CD14-positive monocyte (primary cell): ENCODE data around the gene MTG2. TPM values are rescaled to one million over a fixed set of nuclear protein-coding genes. Genes with fewer than 3 reads are reported as not detected.

Experiments
- DNase-seq, 3 donors: peaks; one replicate each; pipeline ENCODE4 v3.0.0-alpha.2; 2011 to 2022
- H2AFZ ChIP-seq: 2 replicates; pipeline ENCODE4 v1.6.0; 2012; ENCODE audit warnings: mild to moderate bottlenecking, low read depth, low read length, inconsistent platforms; ENCODE audit not compliant: insufficient read depth, poor library complexity, severe bottlenecking
- H3K27ac ChIP-seq, 2 donors: 1 replicate in 1 of 2; 2 replicates in 1 of 2; pipeline ENCODE4 v1.5.1; 2012 to 2013; ENCODE audit warnings: low read length in 2 of 2, control low read depth in 1 of 2, inconsistent platforms in 1 of 2, low read depth in 1 of 2, mild to moderate bottlenecking in 1 of 2
- H3K27me3 ChIP-seq, 2 donors: one replicate each; pipeline versions ENCODE4 v1.6.0 to v1.6.1; 2011 to 2013; ENCODE audit warnings: low read length in 2 of 2; ENCODE audit not compliant: control insufficient read depth in 2 of 2, insufficient read depth in 2 of 2
- H3K36me3 ChIP-seq, 2 donors: replicated peaks in 1 of 2; 1 replicate in 1 of 2; 2 replicates in 1 of 2; pipeline versions ENCODE4 v1.5.1 to v1.6.1; 2012 to 2013; ENCODE audit warnings: low read length in 2 of 2, control low read depth in 1 of 2, inconsistent platforms in 1 of 2, mild to moderate bottlenecking in 1 of 2; ENCODE audit not compliant: insufficient read depth in 2 of 2, control insufficient read depth in 1 of 2
- H3K4me1 ChIP-seq, 2 donors: 1 replicate in 1 of 2; 2 replicates in 1 of 2; pipeline versions ENCODE4 v1.5.1 to v1.6.1; 2012 to 2013; ENCODE audit warnings: low read length in 2 of 2, control low read depth in 1 of 2, inconsistent platforms in 1 of 2, mild to moderate bottlenecking in 1 of 2, moderate library complexity in 1 of 2; ENCODE audit not compliant: insufficient read depth in 2 of 2, control insufficient read depth in 1 of 2
- H3K4me2 ChIP-seq: replicated peaks from 2 replicates; pipeline ENCODE3; 2012; ENCODE audit warnings: low read length, moderate library complexity, mild to moderate bottlenecking; ENCODE audit not compliant: poor library complexity, severe bottlenecking; ENCODE audit errors: extremely low read depth
- H3K4me3 ChIP-seq, 3 experiments: fragments of 200-600 bp in 1 of 3; sonication (generic) in 1 of 3; replicated peaks in 1 of 3; 1 replicate in 2 of 3; 2 replicates in 1 of 3; pipeline ENCODE4 v1.5.1; 2011 to 2013; ENCODE audit warnings: low read length in 3 of 3, mild to moderate bottlenecking in 3 of 3, control low read depth in 2 of 3, low read depth in 2 of 3, inconsistent platforms in 1 of 3, moderate library complexity in 1 of 3
- H3K79me2 ChIP-seq: 2 replicates; pipeline ENCODE4 v1.6.0; 2012; ENCODE audit warnings: mild to moderate bottlenecking, control low read depth, inconsistent platforms, low read length, moderate library complexity; ENCODE audit not compliant: insufficient read depth
- H3K9ac ChIP-seq: 2 replicates; pipeline ENCODE4 v1.6.0; 2017; ENCODE audit warnings: low read length, mild to moderate bottlenecking; ENCODE audit not compliant: insufficient read depth, poor library complexity, severe bottlenecking
- H3K9me3 ChIP-seq, 2 donors: replicated peaks in 1 of 2; 1 replicate in 1 of 2; 2 replicates in 1 of 2; pipeline versions ENCODE4 v1.5.1 to v1.6.1; 2012 to 2013; ENCODE audit warnings: low read length in 2 of 2, control low read depth in 1 of 2; ENCODE audit not compliant: control insufficient read depth in 1 of 2, insufficient read depth in 1 of 2
- H4K20me1 ChIP-seq: 2 replicates; pipeline ENCODE4 v1.6.0; 2012; ENCODE audit warnings: mild to moderate bottlenecking, low read length, control low read depth, moderate library complexity; ENCODE audit not compliant: insufficient read depth
- H3K27ac Mint-ChIP-seq, 7 donors: one replicate each; pipeline ENCODE4 v1.8.0; 2020; ENCODE audit warnings: mild to moderate bottlenecking in 7 of 7, mixed read lengths in 7 of 7, moderate library complexity in 6 of 7, inconsistent platforms in 2 of 7
- H3K27me3 Mint-ChIP-seq, 3 donors: one replicate each; pipeline ENCODE4 v1.8.0; 2021 to 2022; ENCODE audit warnings: low read depth in 3 of 3, mild to moderate bottlenecking in 3 of 3, mixed read lengths in 3 of 3, moderate library complexity in 3 of 3, inconsistent platforms in 1 of 3
- H3K36me3 Mint-ChIP-seq, 2 donors: one replicate each; pipeline ENCODE4 v1.8.0; 2020; ENCODE audit warnings: mixed read lengths in 2 of 2, inconsistent platforms in 1 of 2, mild to moderate bottlenecking in 1 of 2
- H3K4me1 Mint-ChIP-seq: one replicate; pipeline ENCODE4 v1.8.0; 2020; ENCODE audit warnings: mild to moderate bottlenecking, mixed read lengths
- H3K4me3 Mint-ChIP-seq, 2 donors: one replicate each; pipeline ENCODE4 v1.8.0; 2020; ENCODE audit warnings: mild to moderate bottlenecking in 2 of 2, mixed read lengths in 2 of 2, moderate library complexity in 1 of 2
- H3K9me3 Mint-ChIP-seq, 7 donors: one replicate each; pipeline ENCODE4 v1.8.0; 2020 to 2022; ENCODE audit warnings: mixed read lengths in 7 of 7, mild to moderate bottlenecking in 6 of 7, moderate library complexity in 6 of 7, inconsistent platforms in 2 of 7
- CTCF ChIP-seq: fragments of 200-600 bp; IDR thresholded peaks from one replicate; pipeline ENCODE4 v1.8.0; 2022; ENCODE audit warnings: antibody characterized with exemption, mild to moderate bottlenecking
- WGBS: methylation state at CpG from one replicate; pipeline ENCODE4 v1.1.5; 2013; ENCODE audit warnings: missing lambda C conversion rate; ENCODE audit not compliant: insufficient coverage; 5-methylcytosine and 5-hydroxymethylcytosine counted together
- intact Hi-C, 2 donors: fragments of 100-400 bp; cut with micrococcal nuclease; formaldehyde crosslinking; loops; one replicate each; pipeline versions ENCODE4 v1.15.0 to v1.15.1; 2023
- polyA plus RNA-seq, 3 donors: library from polyadenylated mRNA; depleted of rRNA in 1 of 3; unstranded in 2 of 3; stranded (reverse) in 1 of 3; fragments of 300-500 nt in 2 of 3; fragments of >200 nt in 1 of 3; fragmentation: Illumina TruSeq in 2 of 3; gene quantifications; 1 replicate in 2 of 3; 2 replicates in 1 of 3; pipeline ENCODE4 v1.2.3, GENCODE V29; 2012 to 2021

MTG2 gene
- polyA plus RNA-seq, 3 donors, result 10.8 to 16.1 (median 14.9) TPM

DNA sequence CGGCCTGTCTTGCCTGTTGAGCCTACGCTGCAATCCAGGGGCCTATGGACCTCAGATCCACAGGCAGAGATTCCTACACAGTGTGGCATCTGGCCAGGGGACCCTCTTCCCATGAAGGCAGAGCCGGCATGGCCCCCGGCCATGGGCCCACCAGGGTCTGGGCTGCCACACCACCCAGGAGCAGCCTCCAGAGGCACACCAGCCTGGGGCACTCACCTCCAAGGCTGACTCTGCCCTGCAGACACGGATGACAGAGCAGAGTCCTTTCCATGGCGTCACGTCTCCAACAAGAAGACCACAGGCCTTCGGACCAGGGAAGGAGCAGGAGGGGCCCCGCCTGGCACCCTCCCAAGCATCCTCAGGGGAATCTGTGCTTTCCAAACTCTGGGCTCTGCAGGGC, 40.7 kb downstream of the MTG2 start:
- Histone ChIP-seq H3K27ac (no peak overlapping the region), H3K9ac (no peak overlapping the region), H3K4me2 (no peak overlapping the region), H3K4me1 (no peaks in the 10 kb centered on the region), H4K20me1 (no peaks in the 10 kb centered on the region), H3K79me2 (no peaks in the 10 kb centered on the region), H3K4me3 (no peak overlapping the region), H3K27me3 (peaks cover 6 to 33% of the 10 kb centered on the region in 2 donors), H2AFZ (no peak overlapping the region), H3K9me3 (peaks cover 0 to 3% of the 10 kb centered on the region in 2 donors), H3K36me3 (no peaks in the 10 kb centered on the region)
- DNase-seq, result no peak
- Mint-ChIP-seq H3K4me3 (no peak overlapping the region), H3K9me3 (peaks cover 0 to 5% (median 1%) of the 10 kb centered on the region in 7 donors), H3K27ac (no peak overlapping the region), H3K27me3 (peaks cover 31 to 63% (median 59%) of the 10 kb centered on the region in 3 donors), H3K36me3 (no peaks in the 10 kb centered on the region), H3K4me1 (no peaks in the 10 kb centered on the region)
- no peak for TF ChIP-seq CTCF
- intact Hi-C loops, result no loop called here
- WGBS, result 86% methylated on average over 7 of the region's 9 CpGs

- intact Hi-C loops, result no loop called here
- WGBS, result 68% methylated on average over 15 of the region's 21 CpGs
- H2AFZ ChIP-seq, result no peak overlapping the region
- TF ChIP-seq CTCF, result no peak
- no peaks in the 10 kb centered on the region for H3K79me2 ChIP-seq
- H3K4me1 ChIP-seq, result no peaks in the 10 kb centered on the region
- Mint-ChIP-seq H3K4me3 (no peak overlapping the region), H3K27me3 (peaks cover 24 to 56% (median 52%) of the 10 kb centered on the region in 3 donors), H3K4me1 (no peaks in the 10 kb centered on the region), H3K9me3 (peaks cover 0 to 5% (median under 1%) of the 10 kb centered on the region in 7 donors), H3K27ac (no peak overlapping the region), H3K36me3 (no peaks in the 10 kb centered on the region)
- no peaks in the 10 kb centered on the region for H3K36me3 ChIP-seq
- H3K9me3 ChIP-seq, result peaks cover 0 to 4% of the 10 kb centered on the region in 2 donors
- no peak for DNase-seq
- no peaks in the 10 kb centered on the region for H4K20me1 ChIP-seq
- H3K27me3 ChIP-seq, result peaks cover 5 to 26% of the 10 kb centered on the region in 2 donors
- no peak overlapping the region for H3K9ac ChIP-seq
- H3K4me3 ChIP-seq, result no peak overlapping the region
- no peak overlapping the region for H3K27ac ChIP-seq
- no peak overlapping the region for H3K4me2 ChIP-seq
Measured at GRCh38 chr20:62224113-62224855, 41.5 kb downstream of the MTG2 start.
